Stimulated activated CD8-positive, alpha-beta memory T cell treated with anti-CD3 and anti-CD28 coated beads, Interleukin-12 subunit alpha, Interleukin-12 subunit beta, amount 100 ng/mL, for 1 hour (primary cell): Measurements from ENCODE around the gene GRID2.

ENCODE experiments used
- DNase-seq: peaks from one replicate; pipeline ENCODE4 v3.0.0-alpha.2; 2020; ENCODE audit warnings: low read depth

Gene GRID2

GRCh38 chr4:93687304-93687703 is 1383.5 kb downstream of the GRID2 start:
- DNase-seq, result no peak

- no peak for DNase-seq
These were observed 1385.2 kb downstream of the GRID2 start for GRCh38 chr4:93688978-93689377.

GRCh38 chr4:93693141-93693540 is 1389.4 kb downstream of the GRID2 start:
- no peak for DNase-seq

GRCh38 chr4:93698686-93699085 is 1394.9 kb downstream of the GRID2 start:
- no peak for DNase-seq

- no peak for DNase-seq
These were observed 1396.8 kb downstream of the GRID2 start for GRCh38 chr4:93700571-93700970.

- no peak for DNase-seq
These were observed 1406.5 kb downstream of the GRID2 start for GRCh38 chr4:93710101-93710846.

- DNase-seq, result no peak
These were observed 1407.2 kb downstream of the GRID2 start for GRCh38 chr4:93710847-93711430.

- no peak for DNase-seq
These were observed 1414.5 kb downstream of the GRID2 start for GRCh38 chr4:93718233-93718632.

- DNase-seq, result no peak
These were observed 1415.8 kb downstream of the GRID2 start for GRCh38 chr4:93719552-93719951.

GRCh38 chr4:93722446-93722845 is 1418.7 kb downstream of the GRID2 start:
- DNase-seq, result no peak

GRCh38 chr4:93730251-93730650 is 1426.5 kb downstream of the GRID2 start:
- DNase-seq, result no peak

- no peak for DNase-seq
These were observed 1427.0 kb downstream of the GRID2 start for GRCh38 chr4:93730760-93731159.

- no peak for DNase-seq
These were observed 1427.7 kb downstream of the GRID2 start for GRCh38 chr4:93731456-93731855.

GRCh38 chr4:93732509-93732908 is 1428.7 kb downstream of the GRID2 start:
- no peak for DNase-seq

- DNase-seq, result no peak
These were observed 1437.1 kb downstream of the GRID2 start for GRCh38 chr4:93740890-93741289.

GRCh38 chr4:93743022-93743421 is 1439.3 kb downstream of the GRID2 start:
- DNase-seq, result no peak

- DNase-seq, result no peak
These were observed 1439.9 kb downstream of the GRID2 start for GRCh38 chr4:93743635-93744034.

GRCh38 chr4:93744961-93745360 is 1441.2 kb downstream of the GRID2 start:
- no peak for DNase-seq

- no peak for DNase-seq
These were observed 1442.3 kb downstream of the GRID2 start for GRCh38 chr4:93746031-93746430.

- no peak for DNase-seq
These were observed 1443.5 kb downstream of the GRID2 start for GRCh38 chr4:93747220-93747619.

GRCh38 chr4:93748373-93749291 is 1444.9 kb downstream of the GRID2 start:
- no peak for DNase-seq

- DNase-seq, result no peak
These were observed 1445.6 kb downstream of the GRID2 start for GRCh38 chr4:93749292-93749761.

- DNase-seq, result no peak
These were observed 1447.6 kb downstream of the GRID2 start for GRCh38 chr4:93751411-93751810.
